DMS79 (cell line): ENCODE data around the gene IPCEF1.
A peak's percentile ranks its signal among the peaks of the same experiment; 100 is the strongest.

Experiments used
- DNase-seq: peaks from one replicate; lab custom pipeline; 2025; lab: John Stamatoyannopoulos, UW

The IPCEF1 gene

GRCh38 chr6:154161689-154162088 is 194.9 kb downstream of the IPCEF1 start:
- DNase-seq: no peak

- no peak for DNase-seq
Measured at GRCh38 chr6:154159126-154159525, 197.5 kb downstream of the IPCEF1 start.

GRCh38 chr6:154157706-154158105 is 198.9 kb downstream of the IPCEF1 start:
- DNase-seq: no peak

GRCh38 chr6:154157082-154157481 is 199.5 kb downstream of the IPCEF1 start:
- DNase-seq: no peak

GRCh38 chr6:154156135-154156896 is 200.3 kb downstream of the IPCEF1 start:
- DNase-seq: peak; percentile 58

GRCh38 chr6:154154389-154154967 is 202.1 kb downstream of the IPCEF1 start:
- DNase-seq: peak; percentile 2

GRCh38 chr6:154143753-154144152 is 212.8 kb downstream of the IPCEF1 start:
- no peak for DNase-seq

- DNase-seq: no peak
Measured at GRCh38 chr6:154140743-154141142, 215.9 kb downstream of the IPCEF1 start.

GRCh38 chr6:154139892-154140291 is 216.7 kb downstream of the IPCEF1 start:
- no peak for DNase-seq

GRCh38 chr6:154138793-154139192 is 217.8 kb downstream of the IPCEF1 start:
- no peak for DNase-seq

- DNase-seq: no peak
Measured at GRCh38 chr6:154134471-154135147, 222.0 kb downstream of the IPCEF1 start.

GRCh38 chr6:154127657-154128056 is 228.9 kb downstream of the IPCEF1 start:
- DNase-seq: no peak

- no peak for DNase-seq
Measured at GRCh38 chr6:154125421-154125820, 231.2 kb downstream of the IPCEF1 start.

- no peak for DNase-seq
Measured at GRCh38 chr6:154123155-154123956, 233.2 kb downstream of the IPCEF1 start.

- no peak for DNase-seq
Measured at GRCh38 chr6:154122195-154122925, 234.2 kb downstream of the IPCEF1 start.

- no peak for DNase-seq
Measured at GRCh38 chr6:154117485-154117884, 239.1 kb downstream of the IPCEF1 start.

GRCh38 chr6:154113392-154113791 is 243.2 kb downstream of the IPCEF1 start:
- no peak for DNase-seq

GRCh38 chr6:154112181-154112809 is 244.3 kb downstream of the IPCEF1 start:
- no peak for DNase-seq

GRCh38 chr6:154111025-154111424 is 245.6 kb downstream of the IPCEF1 start:
- DNase-seq: no peak

GRCh38 chr6:154106251-154106650 is 250.4 kb downstream of the IPCEF1 start:
- DNase-seq: no peak
